Suppressor macrophage (primary cell): Measurements from ENCODE around the gene BABAM1.
"Not testable (repeated sequence)": the region's sequence is repeated elsewhere in the genome, so short reads cannot be mapped to it uniquely, and the experiment has no call there.

ENCODE experiments used
- DNase-seq, 4 experiments: peaks; one replicate each; pipeline ENCODE4 v3.0.0-alpha.2; 2020 to 2022

BABAM1 gene

GRCh38 chr19:17275441-17276175 is 8.4 kb downstream of the BABAM1 start:
- no peak for DNase-seq

- no peak for DNase-seq
Measured at GRCh38 chr19:17279436-17279835, 12.2 kb downstream of the BABAM1 start.

- DNase-seq: peak; percentile 61 to 87 (median 82)
Measured at GRCh38 chr19:17281391-17282304, 14.4 kb downstream of the BABAM1 start, which contains the start of gene ANKLE1. Gene ANKLE1 (plus strand): TSS chr19:17281901. CDS start chr19:17281921, 20 bp downstream.

- DNase-seq: peak; percentile 79 to 93 (median 86)
Measured at GRCh38 chr19:17282488-17283125, 15.4 kb downstream of the BABAM1 start.

GRCh38 chr19:17283504-17283996 is 16.3 kb downstream of the BABAM1 start:
- DNase-seq: no peak

- DNase-seq: no peak
Measured at GRCh38 chr19:17285415-17286135, 18.3 kb downstream of the BABAM1 start.

- DNase-seq: no peak
Measured at GRCh38 chr19:17286263-17286662, 19.0 kb downstream of the BABAM1 start.

- no peak for DNase-seq
Measured at GRCh38 chr19:17286752-17287151, 19.5 kb downstream of the BABAM1 start.

- DNase-seq: peak; percentile 79 to 90 (median 84)
Measured at GRCh38 chr19:17289489-17289888, 22.2 kb downstream of the BABAM1 start.

- peak; percentile 81 to 87 (median 86) for DNase-seq
Measured at GRCh38 chr19:17292301-17293074, 25.2 kb downstream of the BABAM1 start.

- no peak for DNase-seq
Measured at GRCh38 chr19:17293605-17294004, 26.4 kb downstream of the BABAM1 start.

GRCh38 chr19:17294051-17294891 is 27.0 kb downstream of the BABAM1 start:
- DNase-seq: peak in 2 of 4 experiments; percentile 24 to 53

GRCh38 chr19:17295551-17295950 is 28.3 kb downstream of the BABAM1 start:
- DNase-seq: not testable (repeated sequence)

- DNase-seq: peak in 2 of 4 experiments; percentile 13 to 17
Measured at GRCh38 chr19:17296273-17296672, 29.0 kb downstream of the BABAM1 start.

- DNase-seq: peak in 1 of 4 experiments; percentile 28
Measured at GRCh38 chr19:17296976-17297375, 29.7 kb downstream of the BABAM1 start.

GRCh38 chr19:17300992-17301619 is 33.9 kb downstream of the BABAM1 start:
- DNase-seq: no peak

GRCh38 chr19:17302391-17303166 is 35.3 kb downstream of the BABAM1 start:
- peak; percentile 60 to 79 (median 74) for DNase-seq

GRCh38 chr19:17303167-17303939 is 36.1 kb downstream of the BABAM1 start, which contains the start of gene ABHD8:
Gene ABHD8 (minus strand): TSS chr19:17303425. CDS start chr19:17301616, 1,809 bp downstream.
- peak; percentile 97 to 99 (median 98) for DNase-seq
